Sigmoid colon (tissue), 7 donors: ENCODE data around the gene TAF1B. TPM values are rescaled to one million over a fixed set of nuclear protein-coding genes. Genes with fewer than 3 reads are reported as not detected.

Experiments
- DNase-seq: peaks from one replicate; pipeline ENCODE4 v3.0.0-alpha.2; 2019
- H3K27ac ChIP-seq, 4 donors: fragments of 200-600 bp; sonication (generic); one replicate each; pipeline ENCODE4 v1.5.1; 2016 to 2019; ENCODE audit warnings: mild to moderate bottlenecking in 1 of 4
- H3K27me3 ChIP-seq, 3 donors: fragments of 200-600 bp; sonication (generic); one replicate each; pipeline ENCODE4 v1.5.1; 2019; ENCODE audit warnings: mild to moderate bottlenecking in 1 of 3
- H3K36me3 ChIP-seq, 4 donors: fragments of 200-600 bp; sonication (generic); one replicate each; pipeline ENCODE4 v1.5.1; 2016 to 2019
- H3K4me1 ChIP-seq, 4 donors: fragments of 200-600 bp; sonication (generic); one replicate each; pipeline ENCODE4 v1.5.1; 2017 to 2019
- H3K4me3 ChIP-seq, 4 donors: fragments of 200-600 bp; sonication (generic); one replicate each; pipeline ENCODE4 v1.5.1; 2017 to 2019; ENCODE audit warnings: mild to moderate bottlenecking in 2 of 4, moderate library complexity in 1 of 4
- H3K9me3 ChIP-seq, 4 donors: fragments of 200-600 bp in 3 of 4; sonication (generic) in 3 of 4; one replicate each; pipeline versions ENCODE4 v1.5.1 to v1.6.1; 2013 to 2019
- CTCF ChIP-seq, 4 experiments: fragments of 450-650 bp in 3 of 4; fragments of 200-600 bp in 1 of 4; IDR thresholded peaks; one replicate each; pipeline ENCODE4 v1.5.1; 2016 to 2019; ENCODE audit warnings: antibody characterized with exemption in 4 of 4, mild to moderate bottlenecking in 3 of 4, moderate library complexity in 2 of 4
- EP300 ChIP-seq, 4 donors: sonication (generic); formaldehyde crosslinking; IDR thresholded peaks; one replicate each; pipeline ENCODE4 v1.6.1; 2017; ENCODE audit warnings: antibody characterized with exemption in 4 of 4
- POLR2A ChIP-seq, 2 donors: fragments of 450-650 bp; IDR thresholded peaks; one replicate each; pipeline ENCODE4 v1.6.1; 2016; ENCODE audit warnings: antibody characterized with exemption in 2 of 2, mild to moderate bottlenecking in 2 of 2, moderate library complexity in 2 of 2
- POLR2AphosphoS5 ChIP-seq, 4 donors: sonication (generic); formaldehyde crosslinking; IDR thresholded peaks; one replicate each; pipeline ENCODE4 v1.6.1; 2017; ENCODE audit warnings: antibody characterized with exemption in 4 of 4
- WGBS, 2 donors: extraction: QIAGEN DNeasy Blood & Tissue Kit; methylation state at CpG; one replicate each; pipeline ENCODE4 v1.1.7; 2013; 5-methylcytosine and 5-hydroxymethylcytosine counted together
- intact Hi-C: fragments of 100-400 bp; cut with DNase I; formaldehyde crosslinking; loops from one replicate; pipeline ENCODE4 v1.15.1; 2023
- polyA plus RNA-seq, 3 donors: library from polyadenylated mRNA; stranded (reverse); fragments of 200-250 nt; gene quantifications; one replicate each; pipeline ENCODE4 v1.2.3, GENCODE V29; 2013
- total RNA-seq, 4 donors: library from RNA; depleted of rRNA; stranded (reverse); fragments of >200 nt; gene quantifications; one replicate each; pipeline ENCODE4 v1.1.0, GENCODE V29; 2016
- donor health status: healthy with polysubstance abuse.
- donor health status: Bipolar disorder and iron deficiency.
- donor health status: healthy.

The TAF1B gene
- total and polyA plus RNA-seq, 7 donors, result 2.3 to 19.8 (median 11.4) TPM

GRCh38 chr2:9948721-9949120, 105.4 kb downstream of the TAF1B start:
- DNase-seq, result no peak
- H3K27me3 ChIP-seq, result peaks cover 3 to 13% (median 6%) of the 10 kb centered on the region in 3 donors
- whole genome bisulfite sequencing, 2 donors, result 79 to 94% methylated on average over 6 of the region's 6 CpGs

GRCh38 chr2:9949239-9949991, 106.1 kb downstream of the TAF1B start:
- TF ChIP-seq CTCF (IDR thresholded peaks at IDR 0.05), result no peak
- no peak for TF ChIP-seq POLR2AphosphoS5 (IDR thresholded peaks at IDR 0.05)
- no peak for TF ChIP-seq EP300 (IDR thresholded peaks at IDR 0.05)
- no peak for TF ChIP-seq POLR2A (IDR thresholded peaks at IDR 0.05)
- WGBS, 2 donors, result 93 to 94% methylated on average over 23 of the region's 23 CpGs
- Histone ChIP-seq H3K4me3 (no peak overlapping the region), H3K4me1 (peaks cover 0 to 18% (median 10%) of the 10 kb centered on the region in 4 donors), H3K27ac (no peak overlapping the region), H3K9me3 (no peaks in the 10 kb centered on the region), H3K36me3 (no peaks in the 10 kb centered on the region), H3K27me3 (peaks cover under 1 to 13% (median 3%) of the 10 kb centered on the region in 3 donors)
- intact Hi-C loops, result no loop called here
- DNase-seq, result no peak

More at GRCh38 chr2:9948721-9949120, 105.4 kb downstream of the TAF1B start:
- H3K36me3 ChIP-seq, result no peaks in the 10 kb centered on the region
- H3K4me3 ChIP-seq, result no peak overlapping the region
- no peak for TF ChIP-seq EP300 (IDR thresholded peaks at IDR 0.05)
- no peak for TF ChIP-seq CTCF (IDR thresholded peaks at IDR 0.05)
- no peak for TF ChIP-seq POLR2AphosphoS5 (IDR thresholded peaks at IDR 0.05)
- no peak for TF ChIP-seq POLR2A (IDR thresholded peaks at IDR 0.05)
- H3K27ac ChIP-seq, result no peak overlapping the region
- intact Hi-C loops, result no loop called here
- H3K4me1 ChIP-seq, result peaks cover 0 to 18% (median 10%) of the 10 kb centered on the region in 4 donors
- H3K9me3 ChIP-seq, result no peaks in the 10 kb centered on the region

GRCh38 chr2:9949992-9950520, 106.8 kb downstream of the TAF1B start:
- H3K27ac ChIP-seq, result no peak overlapping the region
- peaks cover 0 to 13% (median 3%) of the 10 kb centered on the region in 3 donors for H3K27me3 ChIP-seq
- H3K36me3 ChIP-seq, result no peaks in the 10 kb centered on the region
- no peak for DNase-seq
- WGBS, 2 donors, result 89 to 94% methylated on average over 14 of the region's 14 CpGs
- intact Hi-C loops, result loop anchor here (2.0 kb wide), 1 partner anchor 107 kb away; the partner anchor contains the start of gene TAF1B
- H3K4me3 ChIP-seq, result no peak overlapping the region
- H3K9me3 ChIP-seq, result no peaks in the 10 kb centered on the region
- H3K4me1 ChIP-seq, result peaks cover 0 to 18% (median 10%) of the 10 kb centered on the region in 4 donors
- TF ChIP-seq CTCF (IDR thresholded peaks at IDR 0.05) (no peak), EP300 (IDR thresholded peaks at IDR 0.05) (no peak), POLR2AphosphoS5 (IDR thresholded peaks at IDR 0.05) (no peak)

GRCh38 chr2:9950521-9951271, 107.4 kb downstream of the TAF1B start:
- H3K27me3 ChIP-seq, result peaks cover 0 to 6% (median 3%) of the 10 kb centered on the region in 3 donors
- intact Hi-C loops, result loop anchor here (2.0 kb wide), 1 partner anchor 108 kb away; the partner anchor contains the start of gene TAF1B
- H3K4me1 ChIP-seq, result peaks cover 0 to 18% (median 10%) of the 10 kb centered on the region in 4 donors
- H3K36me3 ChIP-seq, result no peaks in the 10 kb centered on the region
- peak; percentile 75 for DNase-seq
- TF ChIP-seq POLR2AphosphoS5 (IDR thresholded peaks at IDR 0.05) (no peak), EP300 (IDR thresholded peaks at IDR 0.05) (no peak), CTCF (IDR thresholded peaks at IDR 0.05) (no peak)
- H3K27ac ChIP-seq, result peak overlapping the region in 3 of 4 donors; percentile 70 to 81 (median 76)
- peak overlapping the region; percentile 27 to 87 (median 78) for H3K4me3 ChIP-seq
- H3K9me3 ChIP-seq, result no peaks in the 10 kb centered on the region
- WGBS, 2 donors, result 4 to 8% methylated on average over 76 of the region's 76 CpGs
